Thoracic aorta (tissue), 2 donors: ENCODE measurements around the gene RRBP1. TPM values are rescaled to one million over a fixed set of nuclear protein-coding genes. Genes with fewer than 3 reads are reported as not detected.

ENCODE experiments used
- ATAC-seq: fragments of 150-250 bp; one replicate; pipeline ENCODE4 v1.8.0; 2017; ENCODE audit warnings: low read depth; ENCODE audit not compliant: insufficient number of reproducible peaks, low FRiP score
- DNase-seq: peaks from one replicate; pipeline ENCODE4 v3.0.0-alpha.2; 2020; ENCODE audit warnings: low spot score
- H3K27ac ChIP-seq, 2 donors: fragments of 200-600 bp; sonication (generic); 1 replicate in 1 of 2; 2 replicates in 1 of 2; pipeline ENCODE4 v1.5.1; 2016; ENCODE audit warnings: mild to moderate bottlenecking in 2 of 2, moderate library complexity in 2 of 2
- H3K27me3 ChIP-seq: fragments of 200-600 bp; sonication (generic); replicated peaks from 2 replicates; pipeline ENCODE4 v1.6.0; 2016; ENCODE audit warnings: mild to moderate bottlenecking; ENCODE audit not compliant: insufficient read depth
- H3K36me3 ChIP-seq: fragments of 200-600 bp; sonication (generic); one replicate; pipeline ENCODE4 v1.5.1; 2016
- H3K4me1 ChIP-seq, 2 donors: fragments of 200-600 bp; sonication (generic); 1 replicate in 1 of 2; 2 replicates in 1 of 2; pipeline versions ENCODE4 v1.5.1 to v1.6.0; 2016; ENCODE audit warnings: low read depth in 2 of 2, mild to moderate bottlenecking in 1 of 2; ENCODE audit not compliant: control insufficient read depth in 1 of 2
- H3K4me3 ChIP-seq: fragments of 200-600 bp; sonication (generic); 2 replicates; pipeline ENCODE4 v1.5.1; 2016; ENCODE audit warnings: mild to moderate bottlenecking
- H3K9me3 ChIP-seq: fragments of 200-600 bp; sonication (generic); 2 replicates; pipeline ENCODE4 v1.5.1; 2016
- CTCF ChIP-seq: fragments of 200-600 bp; sonication (generic); IDR thresholded peaks from one replicate; pipeline ENCODE4 v1.5.1; 2019; ENCODE audit warnings: antibody characterized with exemption
- total RNA-seq, 2 donors: library from RNA; depleted of rRNA; stranded (reverse); fragments of >200 nt; gene quantifications; one replicate each; pipeline versions ENCODE4 v1.1.0 to v1.2.3, GENCODE V29; 2016

RRBP1 gene
- total RNA-seq, 2 donors from 2014 or later = 113 to 163 TPM

GRCh38 chr20:17640146-17640874, 41.7 kb downstream of the RRBP1 start:
- Histone ChIP-seq H3K27ac (no peak overlapping the region), H3K9me3 (no peaks in the 10 kb centered on the region), H3K36me3 (peaks cover 18% of the 10 kb centered on the region), H3K4me3 (no peak overlapping the region), H3K4me1 (peaks cover 27 to 71% of the 10 kb centered on the region in 2 donors), H3K27me3 (no peaks in the 10 kb centered on the region)
- DNase-seq = no peak
- no peak for TF ChIP-seq CTCF
- ATAC-seq = no peak

GRCh38 chr20:17638835-17639407, 43.1 kb downstream of the RRBP1 start:
- Histone ChIP-seq H3K4me1 (peaks cover 35 to 72% of the 10 kb centered on the region in 2 donors), H3K27me3 (no peaks in the 10 kb centered on the region), H3K4me3 (no peak overlapping the region), H3K27ac (no peak overlapping the region), H3K36me3 (peaks cover 18% of the 10 kb centered on the region), H3K9me3 (no peaks in the 10 kb centered on the region)
- TF ChIP-seq CTCF = no peak
- DNase-seq = no peak
- ATAC-seq = no peak

GRCh38 chr20:17637985-17638640, 43.9 kb downstream of the RRBP1 start:
- H3K9me3 ChIP-seq = no peaks in the 10 kb centered on the region
- no peak for ATAC-seq
- peaks cover 25% of the 10 kb centered on the region for H3K36me3 ChIP-seq
- no peak overlapping the region for H3K27ac ChIP-seq
- no peak for TF ChIP-seq CTCF
- DNase-seq = no peak
- peaks cover 30 to 65% of the 10 kb centered on the region in 2 donors for H3K4me1 ChIP-seq
- no peak overlapping the region for H3K4me3 ChIP-seq
- no peaks in the 10 kb centered on the region for H3K27me3 ChIP-seq

- Histone ChIP-seq H3K27me3 (no peaks in the 10 kb centered on the region), H3K4me1 (peaks cover 27 to 58% of the 10 kb centered on the region in 2 donors), H3K4me3 (no peak overlapping the region), H3K27ac (no peak overlapping the region), H3K9me3 (no peaks in the 10 kb centered on the region), H3K36me3 (peaks cover 32% of the 10 kb centered on the region)
- DNase-seq = no peak
- no peak for ATAC-seq
- no peak for TF ChIP-seq CTCF
These were observed 44.6 kb downstream of the RRBP1 start for GRCh38 chr20:17637413-17637780.
